Stimulated activated effector memory CD8-positive, alpha-beta T cell treated with anti-CD3 and anti-CD28 coated beads, Interleukin-12 subunit alpha, Interleukin-12 subunit beta, amount 100 ng/mL, for 72 hours (primary cell): ENCODE results near the gene ST6GAL1.
A peak's percentile ranks its signal among the peaks of the same experiment; 100 is the strongest.

ENCODE experiments used
- ATAC-seq: fragments of 150-1000 bp; cut with Tn5 transposase; 2 replicates; pipeline ENCODE4 v1.10.0; 2021
- DNase-seq, 2 donors: peaks; one replicate each; pipeline ENCODE4 v3.0.0; 2021 to 2022; ENCODE audit warnings: low spot score in 2 of 2
- H3K27ac Mint-ChIP-seq: one replicate; pipeline ENCODE4 v1.8.0; 2022; ENCODE audit warnings: mild to moderate bottlenecking, mixed read lengths
- H3K36me3 Mint-ChIP-seq: one replicate; pipeline ENCODE4 v1.8.0; 2022; ENCODE audit warnings: mild to moderate bottlenecking, mixed read lengths
- H3K4me1 Mint-ChIP-seq: one replicate; pipeline ENCODE4 v1.8.0; 2022; ENCODE audit warnings: mixed read lengths
- H3K4me3 Mint-ChIP-seq: one replicate; pipeline ENCODE4 v1.8.0; 2022; ENCODE audit warnings: mild to moderate bottlenecking, mixed read lengths
- H3K9me3 Mint-ChIP-seq: one replicate; pipeline ENCODE4 v1.8.0; 2022; ENCODE audit warnings: mixed read lengths

ST6GAL1 gene

GRCh38 chr3:187104342-187104741 lies 174.0 kb downstream of the ST6GAL1 start:
- H3K27ac Mint-ChIP-seq: no peak overlapping the region
- no peaks in the 10 kb centered on the region for H3K9me3 Mint-ChIP-seq
- DNase-seq: no peak
- ATAC-seq: no peak
- no peak overlapping the region for H3K4me3 Mint-ChIP-seq
- H3K36me3 Mint-ChIP-seq: no peaks in the 10 kb centered on the region
- H3K4me1 Mint-ChIP-seq: peaks cover 23% of the 10 kb centered on the region

- H3K4me3 Mint-ChIP-seq: no peak overlapping the region
- H3K4me1 Mint-ChIP-seq: peaks cover 22% of the 10 kb centered on the region
- H3K9me3 Mint-ChIP-seq: no peaks in the 10 kb centered on the region
- DNase-seq: no peak
- H3K36me3 Mint-ChIP-seq: no peaks in the 10 kb centered on the region
- ATAC-seq: peak; percentile 73
- no peak overlapping the region for H3K27ac Mint-ChIP-seq
Measured at GRCh38 chr3:187104933-187105332, 174.6 kb downstream of the ST6GAL1 start.

GRCh38 chr3:187105700-187106099 lies 175.4 kb downstream of the ST6GAL1 start:
- H3K27ac Mint-ChIP-seq: no peak overlapping the region
- DNase-seq: no peak

GRCh38 chr3:187107989-187108388 lies 177.7 kb downstream of the ST6GAL1 start:
- H3K4me1 Mint-ChIP-seq: peaks cover 6% of the 10 kb centered on the region
- no peak for DNase-seq
- no peaks in the 10 kb centered on the region for H3K36me3 Mint-ChIP-seq
- no peak overlapping the region for H3K27ac Mint-ChIP-seq
- H3K4me3 Mint-ChIP-seq: no peak overlapping the region
- no peaks in the 10 kb centered on the region for H3K9me3 Mint-ChIP-seq
- ATAC-seq: no peak

More at GRCh38 chr3:187105700-187106099, 175.4 kb downstream of the ST6GAL1 start:
- Mint-ChIP-seq H3K9me3 (no peaks in the 10 kb centered on the region), H3K4me1 (peaks cover 22% of the 10 kb centered on the region), H3K4me3 (no peak overlapping the region), H3K36me3 (no peaks in the 10 kb centered on the region)
- ATAC-seq: no peak

GRCh38 chr3:187110156-187110555 lies 179.8 kb downstream of the ST6GAL1 start:
- no peaks in the 10 kb centered on the region for H3K4me1 Mint-ChIP-seq
- no peaks in the 10 kb centered on the region for H3K9me3 Mint-ChIP-seq
- no peak overlapping the region for H3K4me3 Mint-ChIP-seq
- ATAC-seq (no peak), DNase-seq (no peak)
- H3K27ac Mint-ChIP-seq: no peak overlapping the region
- no peaks in the 10 kb centered on the region for H3K36me3 Mint-ChIP-seq

GRCh38 chr3:187112934-187113793 lies 182.8 kb downstream of the ST6GAL1 start:
- no peaks in the 10 kb centered on the region for H3K36me3 Mint-ChIP-seq
- no peaks in the 10 kb centered on the region for H3K4me1 Mint-ChIP-seq
- ATAC-seq: peak; percentile 39
- DNase-seq: no peak
- H3K4me3 Mint-ChIP-seq: no peak overlapping the region
- H3K9me3 Mint-ChIP-seq: no peaks in the 10 kb centered on the region
- no peak overlapping the region for H3K27ac Mint-ChIP-seq

GRCh38 chr3:187114511-187114910 lies 184.2 kb downstream of the ST6GAL1 start:
- DNase-seq: no peak
- Mint-ChIP-seq H3K4me1 (no peaks in the 10 kb centered on the region), H3K9me3 (no peaks in the 10 kb centered on the region), H3K27ac (no peak overlapping the region), H3K36me3 (no peaks in the 10 kb centered on the region), H3K4me3 (no peak overlapping the region)
- ATAC-seq: no peak

GRCh38 chr3:187120326-187120725 lies 190.0 kb downstream of the ST6GAL1 start:
- no peak for DNase-seq
- H3K27ac Mint-ChIP-seq: no peak overlapping the region
- ATAC-seq: no peak
- no peaks in the 10 kb centered on the region for H3K36me3 Mint-ChIP-seq
- no peaks in the 10 kb centered on the region for H3K9me3 Mint-ChIP-seq
- no peaks in the 10 kb centered on the region for H3K4me1 Mint-ChIP-seq
- H3K4me3 Mint-ChIP-seq: no peak overlapping the region

GRCh38 chr3:187122261-187122660 lies 191.9 kb downstream of the ST6GAL1 start:
- DNase-seq: no peak
- Mint-ChIP-seq H3K36me3 (no peaks in the 10 kb centered on the region), H3K27ac (no peak overlapping the region), H3K4me3 (no peak overlapping the region), H3K9me3 (no peaks in the 10 kb centered on the region), H3K4me1 (no peaks in the 10 kb centered on the region)
- ATAC-seq: no peak

GRCh38 chr3:187125319-187126031 lies 195.1 kb downstream of the ST6GAL1 start:
- Mint-ChIP-seq H3K36me3 (peaks cover 5% of the 10 kb centered on the region), H3K4me3 (no peak overlapping the region), H3K4me1 (peaks cover 8% of the 10 kb centered on the region), H3K27ac (no peak overlapping the region), H3K9me3 (no peaks in the 10 kb centered on the region)
- DNase-seq (no peak), ATAC-seq (no peak)
